Measurements from ENCODE around the gene EXOC1.

DNA sequence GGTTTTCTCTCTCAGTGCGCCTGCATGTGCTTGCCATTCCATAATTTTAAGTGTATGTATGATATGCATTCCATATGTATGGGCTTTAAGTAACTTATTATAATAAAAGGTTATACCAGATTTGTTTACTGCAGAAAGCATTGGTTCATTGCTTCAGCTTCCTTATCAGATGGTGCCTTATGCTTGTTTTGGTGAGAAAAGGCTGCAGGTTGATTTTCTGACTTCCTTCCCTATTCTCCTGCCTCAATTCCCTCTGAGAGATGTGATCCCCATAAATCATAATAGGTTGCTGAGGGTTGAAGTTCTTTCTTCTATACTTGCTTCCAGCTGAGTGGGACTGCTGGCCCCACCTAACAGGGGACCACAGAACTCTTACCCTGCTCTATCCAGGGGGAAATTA lies 85.0 kb downstream of the EXOC1 start:
- no peak for TF ChIP-seq POLR2A (IDR thresholded peaks at IDR 0.05)
- TF ChIP-seq, protein P1, sequence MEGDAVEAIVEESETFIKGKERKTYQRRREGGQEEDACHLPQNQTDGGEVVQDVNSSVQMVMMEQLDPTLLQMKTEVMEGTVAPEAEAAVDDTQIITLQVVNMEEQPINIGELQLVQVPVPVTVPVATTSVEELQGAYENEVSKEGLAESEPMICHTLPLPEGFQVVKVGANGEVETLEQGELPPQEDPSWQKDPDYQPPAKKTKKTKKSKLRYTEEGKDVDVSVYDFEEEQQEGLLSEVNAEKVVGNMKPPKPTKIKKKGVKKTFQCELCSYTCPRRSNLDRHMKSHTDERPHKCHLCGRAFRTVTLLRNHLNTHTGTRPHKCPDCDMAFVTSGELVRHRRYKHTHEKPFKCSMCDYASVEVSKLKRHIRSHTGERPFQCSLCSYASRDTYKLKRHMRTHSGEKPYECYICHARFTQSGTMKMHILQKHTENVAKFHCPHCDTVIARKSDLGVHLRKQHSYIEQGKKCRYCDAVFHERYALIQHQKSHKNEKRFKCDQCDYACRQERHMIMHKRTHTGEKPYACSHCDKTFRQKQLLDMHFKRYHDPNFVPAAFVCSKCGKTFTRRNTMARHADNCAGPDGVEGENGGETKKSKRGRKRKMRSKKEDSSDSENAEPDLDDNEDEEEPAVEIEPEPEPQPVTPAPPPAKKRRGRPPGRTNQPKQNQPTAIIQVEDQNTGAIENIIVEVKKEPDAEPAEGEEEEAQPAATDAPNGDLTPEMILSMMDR (IDR thresholded peaks at IDR 0.05) = no peak
